SKM-1 treated with dmso at 0.1 percent for 144 hours (cell line): Measurements from ENCODE around the gene OCLN.
"Not testable (repeated sequence)": the region's sequence is repeated elsewhere in the genome, so short reads cannot be mapped to it uniquely, and the experiment has no call there.

Experiments used
- DNase-seq: peaks from one replicate; lab custom pipeline; 2025; ENCODE audit not compliant: unreplicated experiment; lab: John Stamatoyannopoulos, UW

OCLN gene

DNA sequence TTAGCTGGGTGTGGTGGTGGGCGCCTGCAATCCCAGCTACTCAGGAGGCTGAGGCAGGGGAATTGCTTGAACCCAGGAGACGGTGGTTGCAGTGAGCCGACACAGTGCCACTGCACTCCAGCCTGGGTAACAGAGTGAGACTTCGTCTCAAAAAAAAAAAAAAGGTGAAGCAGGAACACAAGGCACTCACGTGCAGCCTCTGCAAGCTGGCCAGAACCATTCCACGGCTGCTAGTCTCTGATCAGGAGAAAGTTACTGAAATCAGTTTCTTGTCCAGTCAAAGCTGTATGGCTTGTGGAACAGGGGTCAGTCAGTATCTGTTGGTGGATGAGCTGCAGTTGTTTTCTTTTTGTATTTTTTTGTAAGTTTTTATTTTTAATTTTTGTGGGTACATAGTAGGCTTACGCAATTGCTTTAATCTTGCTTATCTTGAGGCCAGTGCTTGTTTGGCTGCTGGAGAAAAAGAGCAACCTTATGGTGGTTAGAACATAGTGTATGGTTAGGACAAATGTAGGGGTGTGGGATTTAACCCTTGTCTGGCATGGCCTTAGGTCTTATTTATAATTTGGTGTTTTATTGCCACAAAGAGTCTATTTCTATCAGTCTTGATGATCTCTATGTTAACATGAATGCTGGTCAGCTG, 34.7 kb downstream of the OCLN start:
- no peak for DNase-seq

GRCh38 chr5:69528035-69528434, 35.4 kb downstream of the OCLN start:
- DNase-seq, result no peak

DNA sequence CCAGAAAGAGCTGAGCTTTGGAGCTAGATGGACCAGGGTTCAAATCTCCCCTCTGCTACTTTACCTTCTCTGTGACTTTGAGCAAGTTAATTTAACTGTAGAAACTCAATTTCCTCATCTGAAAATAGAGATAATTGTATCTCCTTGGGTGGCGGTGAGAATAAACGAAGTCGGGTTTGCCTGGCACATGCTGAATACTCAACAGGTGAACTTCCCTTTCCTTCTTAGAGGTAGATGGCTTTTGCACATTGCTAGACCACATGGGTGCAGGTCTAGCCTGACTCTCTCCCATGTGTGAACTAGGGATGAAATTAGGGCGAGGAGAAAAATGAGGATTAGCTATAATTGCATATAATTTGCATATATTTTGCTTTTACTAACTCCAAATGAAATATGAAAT, 36.0 kb downstream of the OCLN start:
- no peak for DNase-seq

GRCh38 chr5:69530561-69531405, 38.2 kb downstream of the OCLN start:
- no peak for DNase-seq

DNA sequence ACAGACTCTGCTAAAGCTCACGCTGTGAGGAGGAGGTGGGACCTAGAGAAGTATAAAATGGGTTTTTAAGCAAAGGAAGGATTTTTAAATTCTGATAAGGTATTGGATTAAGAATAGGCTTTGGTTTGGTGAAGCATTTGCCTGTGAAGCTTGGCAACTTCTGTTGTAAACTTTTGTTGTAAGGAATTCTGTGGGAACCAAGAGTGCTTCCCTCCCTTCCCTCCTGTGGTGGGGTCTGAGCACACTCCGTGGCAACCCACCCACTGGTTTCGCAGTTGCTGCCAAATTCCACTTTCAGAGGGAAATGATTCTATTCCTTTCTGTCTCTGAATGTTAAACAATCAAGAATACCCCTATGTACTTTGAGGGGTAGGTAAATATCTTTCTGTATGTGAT, 38.8 kb downstream of the OCLN start:
- no peak for DNase-seq

- not testable (repeated sequence) for DNase-seq
These were observed 45.3 kb downstream of the OCLN start for GRCh38 chr5:69537911-69538310.

GRCh38 chr5:69538735-69539134, 46.1 kb downstream of the OCLN start:
- not testable (repeated sequence) for DNase-seq

GRCh38 chr5:69541347-69541746, 48.8 kb downstream of the OCLN start:
- not testable (repeated sequence) for DNase-seq

DNA sequence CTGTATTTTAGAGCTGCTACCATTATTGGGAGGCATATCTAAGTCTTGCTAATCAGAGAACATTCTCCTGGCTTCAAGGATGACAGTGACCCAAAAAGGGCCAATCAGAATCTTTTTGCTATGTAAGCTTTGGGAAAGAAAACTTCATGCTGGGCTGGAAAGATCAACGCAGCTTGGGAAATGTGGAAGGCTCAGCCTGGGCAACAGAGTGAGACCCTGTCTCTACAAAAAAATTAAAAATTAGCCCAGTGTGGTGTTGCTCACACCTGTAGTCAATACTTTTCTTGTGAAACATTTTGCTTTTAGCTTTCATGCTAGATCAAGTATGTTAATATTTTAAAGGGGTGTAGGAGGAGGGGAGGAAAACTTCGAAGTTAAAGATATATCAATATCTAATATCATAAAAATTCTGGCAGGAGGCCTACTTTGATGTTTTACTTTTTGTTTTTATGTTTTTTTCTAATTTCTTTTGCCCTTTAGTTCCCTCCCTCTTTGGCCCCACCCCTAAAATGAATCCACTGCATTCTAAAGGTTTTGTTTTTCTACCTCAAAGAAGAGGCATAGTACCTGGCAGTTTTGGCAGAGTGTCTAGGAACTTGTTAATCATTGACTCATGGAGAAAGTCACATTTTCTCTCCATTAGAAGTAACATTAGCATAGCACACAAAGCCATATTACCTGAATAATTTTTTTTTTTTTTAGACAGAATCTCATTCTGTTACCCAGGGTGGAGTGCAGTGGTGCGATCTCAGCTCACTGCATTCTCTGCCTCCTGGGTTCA, 50.4 kb downstream of the OCLN start:
- not testable (repeated sequence) for DNase-seq

- DNase-seq, result not testable (repeated sequence)
These were observed 52.0 kb downstream of the OCLN start for GRCh38 chr5:69544602-69545001.

DNA sequence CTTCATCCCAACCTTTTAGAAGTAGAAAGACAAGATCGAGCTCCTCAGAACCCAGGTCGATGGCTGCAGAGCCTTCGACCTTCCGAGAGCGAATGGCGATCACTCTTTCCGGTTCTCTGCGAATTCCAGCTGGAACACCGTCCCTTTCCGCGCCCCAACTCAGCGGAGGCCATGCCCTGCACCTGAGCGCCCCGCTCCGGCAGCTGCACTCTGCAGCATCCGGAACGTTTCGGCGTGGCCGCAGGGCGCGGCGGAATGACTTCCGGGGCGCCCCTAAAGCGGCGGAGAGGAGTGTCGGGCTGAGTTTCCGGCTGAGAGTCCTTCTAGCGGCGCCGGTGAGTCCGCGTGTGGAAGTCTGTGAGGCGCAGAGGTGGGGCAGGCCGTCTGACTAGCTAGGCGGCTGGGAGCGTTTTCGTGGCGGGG, 67.3 kb downstream of the OCLN start, which contains the start of gene GTF2H2C:
Gene GTF2H2C (plus strand): TSS at position 284 of the 423 bp plus-strand sequence. CDS start 4,942 bp downstream, outside the sequence.
- DNase-seq, result not testable (repeated sequence)

DNA sequence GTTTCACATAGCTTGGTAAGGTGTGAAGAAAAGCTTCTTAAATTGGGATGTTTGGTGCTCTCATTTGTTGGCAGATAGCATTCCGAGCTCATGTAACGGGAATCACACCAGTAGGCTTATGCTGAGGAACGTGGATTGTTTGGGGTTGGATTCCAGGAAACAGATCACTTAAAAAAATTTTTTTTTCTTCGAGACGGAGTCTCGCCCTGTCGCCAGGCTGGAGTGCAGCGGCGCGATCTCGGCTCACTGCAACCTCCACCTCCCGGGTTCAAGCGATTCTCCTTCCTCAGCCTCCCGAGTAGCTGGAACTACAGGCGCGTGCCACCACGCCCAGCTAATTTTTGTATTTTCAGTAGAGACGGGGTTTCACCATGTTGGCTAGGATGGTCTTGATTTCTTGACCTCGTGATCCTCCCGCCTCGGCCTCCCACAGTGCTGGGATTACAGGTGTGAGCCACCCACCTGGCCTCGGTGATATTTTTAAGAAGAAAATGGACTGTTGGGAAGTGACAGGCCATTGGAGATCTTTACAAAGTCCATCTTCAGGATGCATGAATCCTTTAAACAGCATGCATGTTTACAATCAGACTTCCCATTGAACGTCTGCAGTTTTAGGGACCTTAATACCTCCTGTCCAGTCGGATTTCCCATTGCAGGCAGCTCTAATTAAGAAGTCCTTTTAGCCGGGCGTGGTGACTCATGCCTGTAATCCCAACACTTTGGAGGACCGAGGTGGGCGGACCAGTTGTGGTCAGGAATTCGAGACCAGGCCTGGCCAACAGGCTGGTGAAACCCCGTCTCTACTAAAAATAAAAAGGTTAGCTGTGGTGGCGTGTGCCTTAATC, 68.2 kb downstream of the OCLN start:
- not testable (repeated sequence) for DNase-seq

- DNase-seq, result not testable (repeated sequence)
These were observed 73.6 kb downstream of the OCLN start for GRCh38 chr5:69566172-69566571.

DNA sequence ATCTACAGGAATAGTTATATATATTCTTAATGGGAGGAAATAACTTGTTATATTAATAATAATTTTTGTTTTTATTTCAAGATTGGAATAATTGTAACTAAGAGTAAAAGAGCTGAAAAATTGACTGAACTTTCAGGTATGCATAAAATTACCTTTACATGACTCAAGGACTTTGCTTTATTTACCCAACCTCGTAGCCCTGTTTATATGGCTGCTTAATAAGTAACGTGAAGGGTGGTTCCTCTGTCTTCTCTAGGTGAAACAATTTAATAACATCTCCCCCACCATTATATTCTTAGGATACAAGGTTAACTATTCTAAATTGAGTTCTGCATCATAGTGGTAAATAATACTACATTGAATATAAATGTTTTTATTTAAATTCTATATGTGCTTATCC, 75.5 kb downstream of the OCLN start:
- DNase-seq, result not testable (repeated sequence)

DNA sequence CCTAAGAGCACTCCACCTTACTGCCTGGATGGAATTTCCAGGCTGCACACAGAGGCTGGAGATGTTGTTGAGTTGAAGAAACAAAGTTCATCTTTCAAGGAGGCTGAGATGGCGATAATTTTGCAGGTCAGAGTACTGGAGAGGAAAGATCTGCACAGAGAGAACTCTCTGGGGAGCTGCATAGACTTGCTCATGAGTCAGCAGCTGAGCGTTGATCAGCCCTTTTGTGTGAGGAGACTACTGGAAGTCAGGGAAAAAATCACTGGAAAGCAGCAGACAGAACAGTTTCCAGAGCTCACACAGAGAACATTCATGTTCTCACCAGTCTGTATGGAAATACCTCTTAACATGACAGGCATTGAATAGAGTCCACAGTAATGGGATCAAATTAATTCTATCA, 90.8 kb downstream of the OCLN start:
- DNase-seq, result not testable (repeated sequence)

DNA sequence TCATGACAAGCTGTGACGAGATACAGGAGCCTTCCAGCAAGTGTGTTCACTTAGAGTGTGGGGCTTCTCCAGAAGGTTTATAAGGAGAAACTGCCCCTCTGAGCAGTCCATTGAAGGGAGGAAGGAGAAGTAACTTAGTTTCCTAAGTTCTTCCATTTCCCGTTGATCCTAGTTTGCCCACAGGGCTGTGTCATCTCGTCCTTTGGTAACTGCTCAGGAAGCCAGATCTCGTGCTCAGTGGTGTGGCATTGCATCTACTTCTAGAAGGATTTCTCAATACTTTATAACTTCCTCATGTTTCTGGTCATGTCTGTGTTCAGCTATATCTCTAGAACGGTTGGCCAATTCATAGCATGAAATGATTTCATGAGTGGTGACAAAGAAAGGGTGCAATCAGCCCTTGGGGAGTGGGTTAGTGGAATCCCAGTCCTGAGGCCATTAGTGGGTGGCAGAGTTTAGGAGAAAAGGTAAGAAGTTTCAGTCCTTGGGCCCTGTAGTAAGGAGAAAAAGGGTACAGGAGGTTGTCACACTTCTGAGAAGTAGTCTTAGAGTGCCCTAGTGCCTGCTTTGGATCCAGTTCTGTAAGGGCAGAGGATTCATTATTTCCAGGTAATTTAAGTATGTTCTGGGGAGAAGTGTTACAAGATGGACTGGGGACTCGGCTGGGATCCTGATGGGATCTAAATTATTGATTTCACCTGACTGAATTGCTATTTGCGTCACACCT, 103.7 kb downstream of the OCLN start:
- not testable (repeated sequence) for DNase-seq

GRCh38 chr5:69601947-69602346, 109.4 kb downstream of the OCLN start:
- DNase-seq, result not testable (repeated sequence)

DNA sequence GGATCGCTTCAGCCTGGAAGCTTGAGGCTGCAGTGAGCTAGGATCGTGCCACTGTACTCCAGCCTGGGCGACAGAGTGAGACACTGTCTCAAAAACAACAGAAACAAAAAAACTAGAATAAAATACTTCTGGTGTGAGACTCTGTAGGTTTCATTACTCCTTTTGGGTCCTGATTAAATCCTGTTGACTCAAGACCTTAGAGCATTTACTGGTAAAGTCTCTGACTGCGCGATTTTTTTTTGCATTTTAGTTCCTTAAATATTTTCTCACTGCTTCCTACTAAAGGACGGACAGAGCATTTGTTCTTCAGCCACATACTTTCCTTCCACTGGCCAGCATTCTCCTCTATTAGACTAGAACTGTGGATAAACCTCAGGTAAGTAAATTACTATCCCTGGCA, 114.2 kb downstream of the OCLN start:
- DNase-seq, result not testable (repeated sequence)
